OCI-LY3 (cell line): ENCODE measurements around the gene MBP.

ENCODE experiments used
- H2AFZ ChIP-seq: fragments of 200-600, 300-600 bp; shearing (Covaris generic); 2 replicates; pipeline ENCODE4 v1.6.0; 2014; ENCODE audit warnings: antibody characterized with exemption, low read depth, low read length
- H3K27ac ChIP-seq: fragments of 200-600, 300-600 bp; sonication (generic); 2 replicates; pipeline ENCODE4 v1.5.1; 2014; ENCODE audit warnings: mild to moderate bottlenecking, low read length, moderate library complexity, mixed read lengths
- H3K27me3 ChIP-seq: fragments of 200-600, 300-600 bp; sonication (generic); 2 replicates; pipeline ENCODE4 v1.6.1; 2014; ENCODE audit warnings: low read depth, low read length, mixed read lengths
- H3K36me3 ChIP-seq: fragments of 200-600, 300-600 bp; sonication (generic); replicated peaks from 2 replicates; pipeline ENCODE3; 2014; ENCODE audit warnings: low read depth, low read length, mixed read lengths
- H3K4me1 ChIP-seq: fragments of 300-600, 200-600 bp; sonication (generic); 2 replicates; pipeline ENCODE4 v1.6.1; 2014; ENCODE audit warnings: low read length, mixed read lengths
- H3K4me2 ChIP-seq: fragments of 200-600, 300-600 bp; sonication (generic); 2 replicates; pipeline ENCODE4 v1.6.1; 2014; ENCODE audit warnings: low read length, mixed read lengths
- H3K4me3 ChIP-seq: fragments of 300-600, 200-600 bp; sonication (generic); 2 replicates; pipeline ENCODE4 v1.5.1; 2014; ENCODE audit warnings: antibody characterized with exemption, mild to moderate bottlenecking, low read length, moderate library complexity
- H3K79me2 ChIP-seq: fragments of 300-600, 200-600 bp; shearing (Covaris generic); 2 replicates; pipeline ENCODE4 v1.6.1; 2014; ENCODE audit warnings: mild to moderate bottlenecking, low read length, mixed read lengths
- H3K9ac ChIP-seq: fragments of 300-600, 200-600 bp; shearing (Covaris generic); 2 replicates; pipeline ENCODE4 v1.6.0; 2014; ENCODE audit warnings: mild to moderate bottlenecking, low read length, moderate library complexity
- H3K9me3 ChIP-seq: fragments of 200-600, 300-600 bp; shearing (Covaris generic); 2 replicates; pipeline ENCODE4 v1.6.1; 2014; ENCODE audit warnings: low read length, mixed read lengths; ENCODE audit not compliant: insufficient read depth
- H4K20me1 ChIP-seq: fragments of 200-600, 300-600 bp; sonication (generic); 2 replicates; pipeline ENCODE4 v1.6.1; 2016; ENCODE audit warnings: low read length, mixed read lengths; ENCODE audit not compliant: insufficient read depth
- CTCF ChIP-seq: fragments of 200-600, 300-600 bp; sonication (generic); IDR thresholded peaks from 2 replicates; pipeline ENCODE4 v1.5.1; 2014; ENCODE audit warnings: antibody characterized with exemption, low read length, low read depth
- EZH2phosphoT487 ChIP-seq: fragments of 200-600 bp; shearing (Covaris generic); IDR thresholded peaks from 2 replicates; pipeline ENCODE4 v1.6.1; 2018; ENCODE audit warnings: antibody characterized with exemption, mixed run types, low read depth

MBP gene

DNA sequence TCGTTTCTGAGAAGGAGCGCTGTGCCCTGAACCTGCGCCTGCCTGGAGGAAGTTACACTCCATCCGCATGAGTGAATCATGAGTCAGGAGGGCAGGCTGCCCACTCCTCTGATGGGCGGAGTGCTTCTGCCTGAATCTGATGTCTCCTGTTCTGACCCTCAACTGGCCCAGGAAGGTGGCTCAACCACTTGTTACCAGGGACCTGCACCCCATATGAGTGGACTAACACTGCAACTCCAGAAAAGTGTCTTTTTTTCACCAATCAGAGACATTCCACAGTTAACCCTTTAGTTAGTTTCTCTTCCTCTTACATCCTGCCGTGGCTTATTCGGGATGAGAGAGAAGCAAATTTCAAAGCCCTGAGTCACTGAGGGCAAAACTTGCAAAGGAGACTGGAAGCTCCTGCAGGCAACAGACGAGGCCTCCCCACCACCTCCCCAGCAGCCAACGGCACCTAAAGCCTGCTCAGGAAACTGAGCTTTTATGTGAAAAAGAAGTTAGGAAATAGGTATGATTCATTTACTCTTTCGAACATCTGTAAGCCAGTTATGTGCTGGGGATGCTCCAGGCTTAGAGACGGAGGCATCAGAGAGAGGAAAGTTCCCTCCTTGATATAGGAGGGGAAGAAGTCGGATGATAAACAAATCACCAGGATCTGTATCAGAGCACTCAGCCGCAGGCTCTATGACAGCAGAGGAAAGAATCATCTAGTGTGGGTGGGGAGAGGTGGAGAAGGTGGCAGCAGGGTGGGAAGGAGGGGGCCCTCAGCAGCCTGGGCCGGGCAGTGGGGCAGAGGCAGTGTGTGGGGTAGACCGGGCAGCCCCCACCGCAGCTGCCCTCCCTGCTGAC is 30.9 kb downstream of the MBP start:
- Histone ChIP-seq H4K20me1 (no peaks in the 10 kb centered on the region), H3K9ac (peak overlapping the region; percentile 74), H3K9me3 (no peaks in the 10 kb centered on the region), H2AFZ (no peak overlapping the region), H3K4me2 (peak overlapping the region; percentile 77), H3K36me3 (peaks cover 53% of the 10 kb centered on the region), H3K27ac (peak overlapping the region; percentile 92), H3K4me3 (peak overlapping the region; percentile 57), H3K4me1 (peaks cover 92% of the 10 kb centered on the region), H3K79me2 (peaks cover 29% of the 10 kb centered on the region), H3K27me3 (no peaks in the 10 kb centered on the region)
- TF ChIP-seq EZH2phosphoT487: no peak
- TF ChIP-seq CTCF: no peak

DNA sequence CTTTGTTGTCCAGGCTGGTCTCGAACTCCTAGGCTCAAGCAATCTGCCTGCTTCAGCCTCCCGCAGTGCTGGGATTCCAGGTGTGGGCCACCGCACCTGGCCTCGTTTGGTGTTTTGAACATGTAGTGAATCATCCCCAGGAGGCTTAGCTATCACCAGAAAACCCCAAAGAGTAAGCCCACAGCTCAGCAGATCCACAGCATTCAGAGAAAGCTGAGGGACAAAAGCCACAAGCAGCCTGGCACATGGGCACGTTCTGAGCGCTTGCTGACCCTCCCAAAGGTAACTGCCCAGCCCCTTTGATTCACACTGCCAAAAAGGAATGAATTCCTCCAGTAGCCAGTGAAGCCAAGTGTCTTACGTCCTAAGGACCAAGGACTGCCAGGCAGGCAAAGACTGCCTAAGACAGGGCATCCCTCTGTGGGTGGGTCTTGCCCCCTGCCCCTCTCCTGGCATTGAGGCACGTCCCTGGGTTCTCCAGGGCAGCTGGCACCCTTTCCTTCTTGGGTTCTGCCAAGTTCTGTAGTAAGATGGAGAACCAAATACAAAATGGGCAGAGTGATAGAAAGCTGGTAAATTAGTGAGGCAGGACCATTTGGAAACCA is 31.7 kb downstream of the MBP start:
- Histone ChIP-seq H3K27me3 (no peaks in the 10 kb centered on the region), H3K4me2 (peak overlapping the region; percentile 77), H3K79me2 (peaks cover 25% of the 10 kb centered on the region), H3K4me1 (peaks cover 90% of the 10 kb centered on the region), H3K4me3 (peak overlapping the region; percentile 57), H4K20me1 (no peaks in the 10 kb centered on the region), H2AFZ (no peak overlapping the region), H3K36me3 (peaks cover 53% of the 10 kb centered on the region), H3K27ac (peak overlapping the region; percentile 92), H3K9ac (peak overlapping the region; percentile 74), H3K9me3 (no peaks in the 10 kb centered on the region)
- TF ChIP-seq EZH2phosphoT487: no peak
- TF ChIP-seq CTCF: no peak

DNA sequence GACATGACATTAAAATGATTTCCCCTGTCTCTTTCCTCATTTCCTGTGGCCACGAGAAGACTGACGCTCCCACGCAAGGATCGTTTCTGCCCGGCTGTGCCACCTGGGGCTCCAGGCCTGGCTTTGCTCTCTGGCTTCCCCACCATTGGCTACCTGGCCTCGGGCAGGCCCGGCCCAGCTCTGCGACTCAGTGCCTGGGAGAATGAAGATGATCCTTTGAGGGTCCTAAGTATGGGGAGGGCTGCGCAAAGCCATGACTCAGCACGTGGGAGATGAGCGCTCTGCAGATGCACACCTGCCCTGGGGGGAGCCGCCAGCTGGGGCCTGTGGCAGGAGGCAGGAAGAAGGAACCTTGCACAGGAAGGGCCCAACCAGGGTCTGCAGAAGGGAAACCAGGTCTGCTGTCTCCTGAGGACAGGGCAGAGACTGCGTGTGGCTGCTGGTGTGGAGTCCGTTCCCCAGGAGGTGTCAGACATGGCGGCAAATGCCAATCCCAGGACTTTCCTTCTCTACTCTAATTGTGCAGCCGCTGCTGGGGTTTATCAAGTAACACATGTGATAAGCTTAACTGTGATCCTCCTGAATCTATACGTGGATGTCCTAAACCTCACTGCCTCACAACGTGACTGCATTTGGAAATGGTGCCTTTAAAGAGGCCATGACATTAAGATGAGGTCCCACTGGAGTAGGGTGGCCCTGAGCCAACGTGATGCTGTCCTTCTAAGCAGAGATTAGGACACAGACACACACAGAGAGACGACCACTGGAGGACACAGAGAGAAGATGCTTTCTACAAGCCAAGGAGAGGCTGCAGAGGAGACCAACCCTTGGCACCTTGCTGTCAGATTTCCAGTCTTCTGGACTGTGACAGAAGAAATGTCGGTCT is 32.9 kb downstream of the MBP start:
- peak overlapping the region; percentile 3; the same call in 1 of the 2 replicates for H3K4me2 ChIP-seq
- no peaks in the 10 kb centered on the region for H4K20me1 ChIP-seq
- no peaks in the 10 kb centered on the region for H3K9me3 ChIP-seq
- H3K9ac ChIP-seq: no peak overlapping the region
- peaks cover 81% of the 10 kb centered on the region for H3K4me1 ChIP-seq
- peaks cover 62% of the 10 kb centered on the region for H3K36me3 ChIP-seq
- H2AFZ ChIP-seq: no peak overlapping the region
- no peak for TF ChIP-seq CTCF
- no peak for TF ChIP-seq EZH2phosphoT487
- 0 out of 2 replicates have a peak overlapping the region, but pooled peaks have one; percentile 7 for H3K27ac ChIP-seq
- H3K4me3 ChIP-seq: no peak overlapping the region
- H3K79me2 ChIP-seq: peaks cover 22% of the 10 kb centered on the region
- no peaks in the 10 kb centered on the region for H3K27me3 ChIP-seq
